ENCODE measurements around the gene ELAVL4.
"Not testable (repeated sequence)": the region's sequence is repeated elsewhere in the genome, so short reads cannot be mapped to it uniquely, and the experiment has no call there.

ELAVL4 gene

GRCh38 chr1:50111503-50111902 lies 2.8 kb downstream of the ELAVL4 start:
- intact Hi-C loops (cut with DNase I): no loop called here
- DNase-seq: no peak

- intact Hi-C loops (cut with DNase I): no loop called here
- no peak for DNase-seq
These were observed 3.5 kb downstream of the ELAVL4 start for GRCh38 chr1:50112193-50112592.

GRCh38 chr1:50123071-50123470 lies 14.4 kb downstream of the ELAVL4 start:
- intact Hi-C loops (cut with DNase I): no loop called here
- DNase-seq: no peak

- intact Hi-C loops (cut with DNase I): no loop called here
- DNase-seq: no peak
These were observed 18.4 kb downstream of the ELAVL4 start for GRCh38 chr1:50126927-50127715.

- DNase-seq: no peak
- intact Hi-C loops (cut with DNase I): no loop called here
These were observed 20.5 kb downstream of the ELAVL4 start for GRCh38 chr1:50129201-50129600.

GRCh38 chr1:50132347-50132894 lies 23.7 kb downstream of the ELAVL4 start:
- DNase-seq: no peak

GRCh38 chr1:50135716-50136115 lies 27.0 kb downstream of the ELAVL4 start:
- intact Hi-C loops (cut with DNase I): no loop called here
- no peak for DNase-seq

More at GRCh38 chr1:50132347-50132894, 23.7 kb downstream of the ELAVL4 start:
- intact Hi-C loops (cut with DNase I): no loop called here

- DNase-seq: no peak
- intact Hi-C loops (cut with DNase I): no loop called here
These were observed 30.8 kb downstream of the ELAVL4 start for GRCh38 chr1:50139339-50140181.

- intact Hi-C loops (cut with DNase I): no loop called here
- DNase-seq: no peak
These were observed 31.4 kb downstream of the ELAVL4 start for GRCh38 chr1:50140182-50140447.

- intact Hi-C loops (cut with DNase I): no loop called here
These were observed 38.6 kb downstream of the ELAVL4 start for GRCh38 chr1:50147191-50147850.

GRCh38 chr1:50148142-50148923 lies 39.6 kb downstream of the ELAVL4 start:
- intact Hi-C loops (cut with DNase I): no loop called here
- no peak for DNase-seq

More at GRCh38 chr1:50147191-50147850, 38.6 kb downstream of the ELAVL4 start:
- DNase-seq: no peak

- intact Hi-C loops (cut with DNase I): no loop called here
These were observed 43.5 kb downstream of the ELAVL4 start for GRCh38 chr1:50152236-50152635.

GRCh38 chr1:50155541-50155940 lies 46.8 kb downstream of the ELAVL4 start:
- intact Hi-C loops (cut with DNase I): no loop called here
- peak in 8 of 42 donors; percentile 3 to 39 (median 8) for DNase-seq

More at GRCh38 chr1:50152236-50152635, 43.5 kb downstream of the ELAVL4 start:
- peak in 31 of 42 donors; percentile 7 to 81 (median 45) for DNase-seq

GRCh38 chr1:50156241-50157010 lies 47.7 kb downstream of the ELAVL4 start:
- no peak for DNase-seq
- intact Hi-C loops (cut with DNase I): no loop called here

GRCh38 chr1:50157306-50157941 lies 48.7 kb downstream of the ELAVL4 start:
- DNase-seq: no peak
- intact Hi-C loops (cut with DNase I): no loop called here

- intact Hi-C loops (cut with DNase I): no loop called here
These were observed 49.7 kb downstream of the ELAVL4 start for GRCh38 chr1:50158421-50158820.

GRCh38 chr1:50163680-50164079 lies 55.0 kb downstream of the ELAVL4 start:
- intact Hi-C loops (cut with DNase I): no loop called here
- DNase-seq: no peak

More at GRCh38 chr1:50158421-50158820, 49.7 kb downstream of the ELAVL4 start:
- no peak for DNase-seq

GRCh38 chr1:50166351-50166750 lies 57.6 kb downstream of the ELAVL4 start:
- intact Hi-C loops (cut with DNase I); DNase-seq: not testable (repeated sequence)

Measured in head of caudate nucleus (tissue), 42 donors.